ENCODE measurements around the gene NELFCD. TPM values are rescaled to one million over a fixed set of nuclear protein-coding genes. Genes with fewer than 3 reads are reported as not detected.

NELFCD gene
- total and polyA plus RNA-seq, 9 of the 15 experiments (the other 6 are each of a cell fraction or from before 2014, with no cell fraction given) = 11.7 to 163 (median 96.5) TPM

GRCh38 chr20:58980711-58981627, at the start of gene NELFCD (continued):
- TF ChIP-seq E4F1 (CRISPR knock-in tag; IDR thresholded peaks at IDR 0.05; ENCODE audit: borderline replicate concordance) (no peak), SIN3B (IDR thresholded peaks at IDR 0.05; ENCODE audit: low read depth) (peak; percentile 62; the same call in 1 of the 2 replicates), HMBOX1 (IDR thresholded peaks at IDR 0.05) (no peak), ZBTB11 (CRISPR knock-in tag; IDR thresholded peaks at IDR 0.05) (peak in 2 of 3 experiments; percentile 8 to 77; a peak in 3 of 6 replicates), ZNF197 (CRISPR knock-in tag; IDR thresholded peaks at IDR 0.05; ENCODE audit: low read depth) (peak; percentile 77; the same call in 1 of the 2 replicates), MCM7 (IDR thresholded peaks at IDR 0.05) (no peak), ZBTB49 (CRISPR knock-in tag; IDR thresholded peaks at IDR 0.05; ENCODE audit: borderline replicate concordance) (no peak), ARID4B (CRISPR knock-in tag; IDR thresholded peaks at IDR 0.05) (peak; percentile 38; the same call in 1 of the 2 replicates), ZNF175 (CRISPR knock-in tag; IDR thresholded peaks at IDR 0.05; ENCODE audit: low read depth) (no peak), CXXC5 (CRISPR knock-in tag; IDR thresholded peaks at IDR 0.05) (peak; percentile 91)
